H1 (cell line): Measurements from ENCODE around the gene GAB2. TPM values are rescaled to one million over a fixed set of nuclear protein-coding genes. Genes with fewer than 3 reads are reported as not detected.

Experiments used
- GTF2F1 ChIP-seq: IDR thresholded peaks from 2 replicates; pipeline ENCODE4 v1.6.1; 2012; ENCODE audit warnings: low read depth, low read length, improper control_type of control experiment, borderline replicate concordance
- RAD21 ChIP-seq, 2 experiments: IDR thresholded peaks in 1 of 2; conservative IDR thresholded peaks in 1 of 2; 2 replicates each; pipeline ENCODE4 v1.6.1; 2011; ENCODE audit warnings: low read depth in 2 of 2, low read length in 2 of 2, improper control_type of control experiment in 1 of 2, inconsistent platforms in 1 of 2, mild to moderate bottlenecking in 1 of 2, moderate library complexity in 1 of 2
- polyA plus RNA-seq, 7 experiments: library from polyadenylated mRNA; depleted of rRNA in 3 of 7; stranded (reverse) in 5 of 7; unstranded in 2 of 7; fragments of >200 nt in 5 of 7; fragments of 200-250 nt in 2 of 7; gene quantifications; 1 replicate in 5 of 7; 2 replicates in 1 of 7; 4 replicates in 1 of 7; pipeline versions ENCODE4 v1.2.1 to v1.2.3, GENCODE V29; 2011 to 2013; ENCODE audit warnings: missing spikeins in 2 of 7, mixed read lengths in 2 of 7
- total RNA-seq: library from RNA; stranded (reverse); fragmentation: NEBNext Ultra II Directional; extraction: Animal tissue kit (Norgen Biotek cat#: 25700); gene quantifications from 2 replicates; pipeline ENCODE4 v1.2.1, GENCODE V29; 2021

GAB2 gene
- total and polyA plus RNA-seq, 2 of the 8 experiments (the other 6 are each of a cell fraction or from before 2014, with no cell fraction given), result 6.3 to 14.0 TPM

GRCh38 chr11:78420796-78421209, 3.2 kb upstream of the GAB2 start (continued):
- TF ChIP-seq RAD21 (IDR thresholded peaks at IDR 0.05 in 1 of 2, conservative IDR thresholded peaks at IDR 0.05 in 1 of 2; ENCODE audit: low read depth in 2 of 2, low read length in 2 of 2), result no peak
- no peak for TF ChIP-seq GTF2F1
- TF ChIP-seq, all 59 proteins: peak for 0
